Stomach (tissue), 4 donors: ENCODE results near the gene DCDC2.

ENCODE experiments used
- EP300 ChIP-seq: sonication (generic); formaldehyde crosslinking; IDR thresholded peaks from one replicate; pipeline ENCODE4 v1.6.1; 2017; ENCODE audit warnings: antibody characterized with exemption
- POLR2A ChIP-seq, 4 donors: fragments of 450-650 bp; IDR thresholded peaks; one replicate each; pipeline ENCODE4 v1.6.1; 2016; ENCODE audit warnings: antibody characterized with exemption in 4 of 4, control low read depth in 2 of 4, mild to moderate bottlenecking in 1 of 4, moderate library complexity in 1 of 4
- POLR2AphosphoS5 ChIP-seq, 3 donors: sonication (generic); formaldehyde crosslinking; IDR thresholded peaks; one replicate each; pipeline ENCODE4 v1.6.1; 2016; ENCODE audit warnings: antibody characterized with exemption in 3 of 3
- TF ChIP-seq, protein P1 (sequence below), 7 experiments: fragments of 450-650 bp in 4 of 7; fragments of 200-600 bp in 3 of 7; sonication (generic) in 3 of 7; IDR thresholded peaks; one replicate each; pipeline ENCODE4 v1.5.1; 2016 to 2019; ENCODE audit warnings: antibody characterized with exemption in 7 of 7, control low read depth in 2 of 7, mild to moderate bottlenecking in 1 of 7

DNA sequence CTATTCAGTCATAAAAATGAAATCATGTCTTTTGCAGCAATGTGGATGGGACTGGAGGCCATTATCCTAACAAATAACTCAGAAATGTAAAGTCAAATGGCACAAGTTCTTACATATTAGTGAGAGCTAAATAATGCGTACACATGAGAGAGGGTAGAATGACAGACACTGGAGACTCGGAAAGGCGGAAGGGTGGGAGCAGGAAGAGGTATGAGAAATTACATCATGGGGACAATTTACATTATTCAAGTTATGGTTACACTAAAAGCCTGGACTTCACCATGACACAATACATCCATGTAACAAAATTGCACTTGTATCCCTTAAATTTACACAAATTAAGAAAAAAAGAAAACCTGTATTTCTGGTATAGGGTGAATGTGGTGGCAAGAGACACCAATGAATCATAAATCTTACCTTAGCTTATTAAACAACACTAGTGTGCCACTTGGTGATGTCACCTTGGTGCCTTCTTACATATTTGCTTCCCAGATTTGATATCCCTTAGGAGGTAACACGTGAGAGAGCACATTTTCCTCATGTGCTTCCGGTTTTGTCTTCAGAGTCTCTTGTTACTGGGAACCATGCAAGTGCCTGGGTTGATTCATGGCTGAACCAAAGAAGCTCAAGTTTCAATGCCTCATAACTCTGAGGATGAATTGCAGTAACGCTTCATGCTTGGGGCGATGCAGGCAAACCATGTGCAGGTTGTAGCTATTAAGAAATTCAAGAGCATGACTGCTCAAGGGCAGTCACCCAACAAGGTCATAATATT lies 84.6 kb downstream of the DCDC2 start:
- TF ChIP-seq, protein P1, sequence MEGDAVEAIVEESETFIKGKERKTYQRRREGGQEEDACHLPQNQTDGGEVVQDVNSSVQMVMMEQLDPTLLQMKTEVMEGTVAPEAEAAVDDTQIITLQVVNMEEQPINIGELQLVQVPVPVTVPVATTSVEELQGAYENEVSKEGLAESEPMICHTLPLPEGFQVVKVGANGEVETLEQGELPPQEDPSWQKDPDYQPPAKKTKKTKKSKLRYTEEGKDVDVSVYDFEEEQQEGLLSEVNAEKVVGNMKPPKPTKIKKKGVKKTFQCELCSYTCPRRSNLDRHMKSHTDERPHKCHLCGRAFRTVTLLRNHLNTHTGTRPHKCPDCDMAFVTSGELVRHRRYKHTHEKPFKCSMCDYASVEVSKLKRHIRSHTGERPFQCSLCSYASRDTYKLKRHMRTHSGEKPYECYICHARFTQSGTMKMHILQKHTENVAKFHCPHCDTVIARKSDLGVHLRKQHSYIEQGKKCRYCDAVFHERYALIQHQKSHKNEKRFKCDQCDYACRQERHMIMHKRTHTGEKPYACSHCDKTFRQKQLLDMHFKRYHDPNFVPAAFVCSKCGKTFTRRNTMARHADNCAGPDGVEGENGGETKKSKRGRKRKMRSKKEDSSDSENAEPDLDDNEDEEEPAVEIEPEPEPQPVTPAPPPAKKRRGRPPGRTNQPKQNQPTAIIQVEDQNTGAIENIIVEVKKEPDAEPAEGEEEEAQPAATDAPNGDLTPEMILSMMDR (IDR thresholded peaks at IDR 0.05), result no peak
- no peak for TF ChIP-seq POLR2AphosphoS5 (IDR thresholded peaks at IDR 0.05)
- no peak for TF ChIP-seq POLR2A (IDR thresholded peaks at IDR 0.05)
- no peak for TF ChIP-seq EP300
